Epidermal melanocyte (primary cell): ENCODE results near the gene TIMM22.

ENCODE experiments used
- DNase-seq: peaks from one replicate; pipeline ENCODE4 v3.0.0; 2011; ENCODE audit warnings: low spot score; ENCODE audit not compliant: insufficient read length

Gene TIMM22

GRCh38 chr17:1001640-1002411 lies 4.9 kb downstream of the TIMM22 start:
- no peak for DNase-seq

- no peak for DNase-seq
Measured at GRCh38 chr17:1002412-1002753, 5.5 kb downstream of the TIMM22 start.

GRCh38 chr17:1002771-1003555 lies 6.0 kb downstream of the TIMM22 start:
- no peak for DNase-seq

GRCh38 chr17:1003633-1003971 lies 6.7 kb downstream of the TIMM22 start:
- DNase-seq, result no peak

- peak; percentile 45 for DNase-seq
Measured at GRCh38 chr17:1003972-1004768, 7.2 kb downstream of the TIMM22 start.

GRCh38 chr17:1004769-1005295 lies 7.9 kb downstream of the TIMM22 start:
- no peak for DNase-seq

- peak; percentile 94 for DNase-seq
Measured at GRCh38 chr17:1005361-1005946, 8.5 kb downstream of the TIMM22 start.

- no peak for DNase-seq
Measured at GRCh38 chr17:1006054-1006453, 9.1 kb downstream of the TIMM22 start.

- DNase-seq, result no peak
Measured at GRCh38 chr17:1007310-1008007, 10.5 kb downstream of the TIMM22 start.

GRCh38 chr17:1008008-1008761 lies 11.3 kb downstream of the TIMM22 start:
- DNase-seq, result no peak

GRCh38 chr17:1009229-1010085 lies 12.5 kb downstream of the TIMM22 start:
- no peak for DNase-seq

- DNase-seq, result no peak
Measured at GRCh38 chr17:1010086-1010450, 13.1 kb downstream of the TIMM22 start.

GRCh38 chr17:1010586-1010985 lies 13.7 kb downstream of the TIMM22 start:
- no peak for DNase-seq

GRCh38 chr17:1011138-1011537 lies 14.2 kb downstream of the TIMM22 start:
- no peak for DNase-seq

- DNase-seq, result no peak
Measured at GRCh38 chr17:1011760-1012735, 15.1 kb downstream of the TIMM22 start.

- DNase-seq, result no peak
Measured at GRCh38 chr17:1012823-1013728, 16.1 kb downstream of the TIMM22 start.

- no peak for DNase-seq
Measured at GRCh38 chr17:1013729-1014090, 16.8 kb downstream of the TIMM22 start.
